NB4 (cell line): ENCODE data around the gene CDH23.

ENCODE experiments used
- DNase-seq: peaks from one replicate; pipeline ENCODE4 v3.0.0; 2010; ENCODE audit warnings: low read depth
- H3K4me3 ChIP-seq: one replicate; pipeline ENCODE4 v1.5.1; 2011; ENCODE audit warnings: mild to moderate bottlenecking, low read depth, low read length, moderate library complexity
- MYC ChIP-seq: IDR thresholded peaks from 2 replicates; pipeline ENCODE4 v1.6.1; 2011; ENCODE audit warnings: low read depth, low read length
- POLR2A ChIP-seq: IDR thresholded peaks from 2 replicates; pipeline ENCODE4 v1.6.1; 2011; ENCODE audit warnings: mild to moderate bottlenecking; ENCODE audit not compliant: insufficient read length; ENCODE audit errors: extremely low read depth
- TF ChIP-seq, protein P1 (sequence below): IDR thresholded peaks from one replicate; pipeline ENCODE4 v1.5.1; 2012; ENCODE audit warnings: low read depth, low read length
- TF ChIP-seq, protein P2 (sequence below): IDR thresholded peaks from 2 replicates; pipeline ENCODE4 v1.6.1; 2011; ENCODE audit warnings: low read depth, low read length

The CDH23 gene

GRCh38 chr10:71719464-71720201 lies 322.9 kb downstream of the CDH23 start, which contains the start of gene C10orf105:
C10orf105 (minus strand) TSS chr10:71719778; CDS start chr10:71716337, 3,441 bp downstream.
- TF ChIP-seq MYC: no peak
- TF ChIP-seq, protein P1, sequence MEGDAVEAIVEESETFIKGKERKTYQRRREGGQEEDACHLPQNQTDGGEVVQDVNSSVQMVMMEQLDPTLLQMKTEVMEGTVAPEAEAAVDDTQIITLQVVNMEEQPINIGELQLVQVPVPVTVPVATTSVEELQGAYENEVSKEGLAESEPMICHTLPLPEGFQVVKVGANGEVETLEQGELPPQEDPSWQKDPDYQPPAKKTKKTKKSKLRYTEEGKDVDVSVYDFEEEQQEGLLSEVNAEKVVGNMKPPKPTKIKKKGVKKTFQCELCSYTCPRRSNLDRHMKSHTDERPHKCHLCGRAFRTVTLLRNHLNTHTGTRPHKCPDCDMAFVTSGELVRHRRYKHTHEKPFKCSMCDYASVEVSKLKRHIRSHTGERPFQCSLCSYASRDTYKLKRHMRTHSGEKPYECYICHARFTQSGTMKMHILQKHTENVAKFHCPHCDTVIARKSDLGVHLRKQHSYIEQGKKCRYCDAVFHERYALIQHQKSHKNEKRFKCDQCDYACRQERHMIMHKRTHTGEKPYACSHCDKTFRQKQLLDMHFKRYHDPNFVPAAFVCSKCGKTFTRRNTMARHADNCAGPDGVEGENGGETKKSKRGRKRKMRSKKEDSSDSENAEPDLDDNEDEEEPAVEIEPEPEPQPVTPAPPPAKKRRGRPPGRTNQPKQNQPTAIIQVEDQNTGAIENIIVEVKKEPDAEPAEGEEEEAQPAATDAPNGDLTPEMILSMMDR: no peak
- DNase-seq: no peak

GRCh38 chr10:71720288-71720687 lies 323.6 kb downstream of the CDH23 start:
- DNase-seq: no peak
- TF ChIP-seq, protein P1: no peak
- no peak for TF ChIP-seq MYC
- no peak overlapping the region for H3K4me3 ChIP-seq

More at GRCh38 chr10:71719464-71720201, 322.9 kb downstream of the CDH23 start, which contains the start of gene C10orf105:
- H3K4me3 ChIP-seq: no peak within 1 kb of the TSS

GRCh38 chr10:71721313-71721712 lies 324.6 kb downstream of the CDH23 start:
- no peak overlapping the region for H3K4me3 ChIP-seq
- no peak for DNase-seq
- TF ChIP-seq, protein P1: no peak

- TF ChIP-seq, protein P2, sequence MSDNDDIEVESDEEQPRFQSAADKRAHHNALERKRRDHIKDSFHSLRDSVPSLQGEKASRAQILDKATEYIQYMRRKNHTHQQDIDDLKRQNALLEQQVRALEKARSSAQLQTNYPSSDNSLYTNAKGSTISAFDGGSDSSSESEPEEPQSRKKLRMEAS: no peak
- no peak for TF ChIP-seq MYC
- TF ChIP-seq POLR2A: no peak
- TF ChIP-seq, protein P1: no peak
- H3K4me3 ChIP-seq: no peak overlapping the region
- no peak for DNase-seq
These were observed 326.1 kb downstream of the CDH23 start for GRCh38 chr10:71722849-71723248.

DNA sequence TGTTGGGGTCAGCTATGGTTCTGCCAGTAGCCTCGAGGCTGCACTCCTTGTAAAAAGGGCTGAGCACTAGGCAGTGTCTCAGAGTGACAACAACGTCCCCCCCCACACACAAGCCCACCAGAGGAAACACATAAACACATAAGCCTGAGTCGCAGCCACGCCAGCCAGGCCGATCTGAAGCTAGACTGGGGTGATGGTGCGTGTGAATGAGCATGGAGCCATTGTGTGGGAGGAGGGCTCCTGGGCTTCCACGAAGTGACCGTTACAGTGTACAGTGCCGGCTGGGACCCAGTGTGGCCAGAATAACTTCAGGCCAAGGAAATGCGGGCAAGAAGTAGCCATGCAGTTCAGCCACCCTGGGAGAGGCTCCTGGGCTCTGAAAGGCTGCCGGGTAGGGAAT lies 326.6 kb downstream of the CDH23 start:
- no peak for DNase-seq
- H3K4me3 ChIP-seq: no peak overlapping the region
- TF ChIP-seq MYC (no peak), POLR2A (no peak)
- TF ChIP-seq, protein P2: no peak
- TF ChIP-seq, protein P1: no peak

DNA sequence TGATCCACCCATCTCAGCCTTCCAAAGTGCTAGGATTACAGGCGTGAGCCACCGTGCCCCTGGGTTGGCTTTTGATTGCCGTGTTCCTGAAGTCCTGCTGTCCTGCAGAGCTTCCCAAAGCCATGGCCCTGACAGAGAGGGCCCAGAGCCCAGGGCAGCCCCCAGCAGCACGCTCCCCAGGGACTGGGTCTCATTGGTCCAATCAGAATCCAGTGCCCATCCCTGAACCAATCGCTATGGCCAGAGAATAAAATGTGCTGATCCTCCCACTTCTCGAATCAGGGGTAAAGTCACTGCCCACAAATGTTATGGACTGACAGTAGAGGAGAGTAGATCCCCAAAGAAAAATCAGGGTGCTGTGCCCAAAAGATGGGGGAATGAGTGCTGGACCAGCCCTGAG lies 327.8 kb downstream of the CDH23 start:
- TF ChIP-seq, protein P1: no peak
- peak; percentile 35 for DNase-seq
- no peak overlapping the region for H3K4me3 ChIP-seq
